ENCODE data around the gene KDELR1.

Gene KDELR1

GRCh38 chr19:48340995-48341394 lies 50.4 kb downstream of the KDELR1 start:
- no peak for TF ChIP-seq CTCF (IDR thresholded peaks at IDR 0.05; ENCODE audit: extremely low read depth, insufficient read depth, missing control alignments)
- no peak for DNase-seq (ENCODE audit: low spot score)
- in situ Hi-C loops (cut with MboI; ENCODE audit: low pct_unique_long_range_greater_than_20kb, low sequenced_read_pairs, unreplicated experiment) = no loop called here

DNA sequence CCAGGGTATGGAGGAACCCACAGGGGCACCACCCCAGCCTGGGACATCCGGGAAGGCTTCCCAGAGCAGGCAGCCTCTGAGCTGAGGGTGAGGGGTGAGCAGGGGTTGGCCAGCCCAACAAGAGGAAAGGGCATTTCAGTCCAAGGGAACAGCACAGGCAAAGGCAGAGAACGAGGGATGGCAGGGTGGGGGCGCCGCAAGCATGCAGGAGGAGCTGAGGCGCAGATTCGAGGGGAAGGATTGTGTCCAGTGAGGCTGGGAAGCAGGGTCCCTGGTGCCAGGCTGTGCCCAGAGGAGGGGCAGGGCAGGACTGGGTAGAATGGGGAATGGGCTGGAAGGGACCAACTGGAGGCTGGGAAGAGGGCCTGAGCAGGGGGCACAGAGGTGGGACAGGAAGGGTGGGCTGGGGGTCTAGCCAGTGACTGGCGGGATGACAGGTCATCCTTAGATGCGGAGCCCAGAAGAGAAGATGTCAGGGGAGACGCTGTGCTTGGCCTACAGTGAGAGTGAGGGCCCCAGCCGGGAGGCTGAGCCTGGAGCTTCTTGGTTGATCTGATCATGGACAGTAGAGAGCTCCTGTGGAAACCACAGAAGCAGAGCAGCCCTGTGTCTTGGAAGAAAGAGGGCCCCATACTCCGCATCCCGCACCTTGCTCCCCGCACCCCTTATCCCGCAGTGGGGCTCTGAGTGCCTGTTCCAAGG lies 52.4 kb downstream of the KDELR1 start:
- no peak for DNase-seq (ENCODE audit: low spot score)
- no peak for TF ChIP-seq CTCF (IDR thresholded peaks at IDR 0.05; ENCODE audit: extremely low read depth, insufficient read depth, missing control alignments)
- in situ Hi-C loops (cut with MboI; ENCODE audit: low pct_unique_long_range_greater_than_20kb, low sequenced_read_pairs, unreplicated experiment) = no loop called here

- in situ Hi-C loops (cut with MboI; ENCODE audit: low pct_unique_long_range_greater_than_20kb, low sequenced_read_pairs, unreplicated experiment) = no loop called here
- no peak for DNase-seq (ENCODE audit: low spot score)
- no peak for TF ChIP-seq CTCF (IDR thresholded peaks at IDR 0.05; ENCODE audit: extremely low read depth, insufficient read depth, missing control alignments)
These were observed 53.0 kb downstream of the KDELR1 start for GRCh38 chr19:48338253-48338755.

DNA sequence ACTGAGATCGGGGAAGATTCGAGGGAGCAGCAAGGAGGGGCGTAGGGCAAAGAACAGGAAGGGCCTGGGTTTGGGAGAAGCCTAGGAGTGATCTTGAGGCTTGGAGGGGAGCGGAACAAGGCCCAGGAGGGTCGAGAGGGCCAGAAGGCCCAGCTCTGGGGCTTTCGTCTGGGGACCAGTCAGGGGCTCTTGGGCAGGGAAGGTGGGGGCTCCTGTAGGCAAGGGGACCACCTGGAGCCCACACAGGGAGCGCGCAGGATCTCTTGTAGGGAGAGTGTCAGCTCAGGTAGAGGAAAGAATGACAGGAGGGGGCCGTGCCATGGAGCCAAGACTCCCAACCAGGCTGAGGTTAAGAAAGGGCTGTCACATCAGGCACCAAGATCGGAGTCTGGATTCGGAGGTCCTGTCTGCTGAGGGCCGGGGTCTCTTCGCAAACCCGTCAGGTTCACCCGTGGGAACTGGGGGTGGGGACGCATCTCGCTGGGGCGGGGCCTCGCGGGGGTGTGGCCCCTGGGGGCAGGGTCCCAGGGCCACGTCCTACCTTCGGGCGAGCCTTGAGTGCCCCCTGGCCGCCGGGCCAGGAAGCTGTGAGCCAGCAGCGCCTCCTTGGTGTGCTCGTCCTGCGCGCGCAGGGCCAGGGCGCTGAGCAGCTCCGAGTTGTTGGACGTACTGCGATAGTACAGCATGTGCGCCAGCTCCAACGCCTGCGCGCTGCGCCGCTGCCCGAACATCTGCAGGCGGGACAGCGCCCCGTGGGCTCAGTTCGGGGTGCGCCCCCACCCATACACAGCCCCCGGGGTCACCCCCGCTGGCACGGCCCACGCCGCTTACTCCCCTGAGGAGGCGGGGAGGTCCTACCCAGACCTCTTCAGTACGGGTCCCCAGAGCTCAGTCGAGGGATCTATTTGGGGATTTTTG lies 57.6 kb downstream of the KDELR1 start:
- peak; percentile 96 for DNase-seq (ENCODE audit: low spot score)
- TF ChIP-seq CTCF (IDR thresholded peaks at IDR 0.05; ENCODE audit: extremely low read depth, insufficient read depth, missing control alignments) = peak; percentile 95
- in situ Hi-C loops (cut with MboI; ENCODE audit: low pct_unique_long_range_greater_than_20kb, low sequenced_read_pairs, unreplicated experiment) = no loop called here

- peak; percentile 0 for TF ChIP-seq CTCF (IDR thresholded peaks at IDR 0.05; ENCODE audit: extremely low read depth, insufficient read depth, missing control alignments)
- in situ Hi-C loops (cut with MboI; ENCODE audit: low pct_unique_long_range_greater_than_20kb, low sequenced_read_pairs, unreplicated experiment) = no loop called here
- DNase-seq (ENCODE audit: low spot score) = peak; percentile 98
These were observed 58.5 kb downstream of the KDELR1 start for GRCh38 chr19:48332662-48333466.
